ENCODE data around the gene TNNC1. TPM values are rescaled to one million over a fixed set of nuclear protein-coding genes. Genes with fewer than 3 reads are reported as not detected.

TNNC1 gene
- total and polyA plus RNA-seq, 2 of the 13 experiments (the other 11 are each of a cell fraction or from before 2014, with no cell fraction given): 11.8 to 36.4 TPM

GRCh38 chr3:52444860-52445793 is 8.7 kb downstream of the TNNC1 start, which contains the start of gene SEMA3G (continued):
- TF ChIP-seq ARID2 (CRISPR knock-in tag; IDR thresholded peaks at IDR 0.05; ENCODE audit: borderline replicate concordance) (no peak), ZMYM4 (CRISPR knock-in tag; IDR thresholded peaks at IDR 0.05) (peak; percentile 49; the same call in 1 of the 2 replicates), ZBTB34 (CRISPR knock-in tag; IDR thresholded peaks at IDR 0.05) (no peak), STAG1 (CRISPR knock-in tag; IDR thresholded peaks at IDR 0.05) (no peak), CBX2 (IDR thresholded peaks at IDR 0.05; ENCODE audit: low read depth, low read length) (no peak), CBX2 (CRISPR knock-in tag; IDR thresholded peaks at IDR 0.05; ENCODE audit: low read depth) (no peak), MLXIP (CRISPR knock-in tag; IDR thresholded peaks at IDR 0.05; ENCODE audit: borderline replicate concordance) (no peak), RAD21 (CRISPR knock-in tag; IDR thresholded peaks at IDR 0.05) (peak; percentile 40; the same call in 1 of the 2 replicates), ZKSCAN5 (CRISPR knock-in tag; IDR thresholded peaks at IDR 0.05) (no peak), ONECUT2 (CRISPR knock-in tag; IDR thresholded peaks at IDR 0.05) (no peak), PITX1 (CRISPR knock-in tag; IDR thresholded peaks at IDR 0.05) (no peak; the same call in 1 of the 2 replicates), AHR (CRISPR knock-in tag; IDR thresholded peaks at IDR 0.05) (no peak), KLF16 (CRISPR knock-in tag; IDR thresholded peaks at IDR 0.05) (peak in 1 of 2 experiments; percentile 36; a peak in 1 of 4 replicates), ZNF788 (CRISPR knock-in tag; IDR thresholded peaks at IDR 0.05; ENCODE audit: borderline replicate concordance) (no peak), TGIF2 (CRISPR knock-in tag; IDR thresholded peaks at IDR 0.05) (peak; percentile 56), ZSCAN31 (CRISPR knock-in tag; IDR thresholded peaks at IDR 0.05; ENCODE audit: low read depth) (no peak; the same call in 1 of the 2 replicates), ZBTB3 (CRISPR knock-in tag; IDR thresholded peaks at IDR 0.05; ENCODE audit: borderline replicate concordance, low read depth) (no peak; the same call in 1 of the 2 replicates), TBX3 (IDR thresholded peaks at IDR 0.05; ENCODE audit: borderline replicate concordance) (no peak), ZNF792 (CRISPR knock-in tag; IDR thresholded peaks at IDR 0.05) (no peak; the same call in 1 of the 2 replicates), GPN1 (CRISPR knock-in tag; IDR thresholded peaks at IDR 0.05; ENCODE audit: borderline replicate concordance) (no peak), AGO2 (optimal IDR thresholded peaks at IDR 0.05; ENCODE audit: low read depth, low read length) (peak; percentile 40), ZFP36L2 (CRISPR knock-in tag; IDR thresholded peaks at IDR 0.05) (no peak)

Data from HepG2 (cell line).